ENCODE data around the gene KIRREL3.

DNA sequence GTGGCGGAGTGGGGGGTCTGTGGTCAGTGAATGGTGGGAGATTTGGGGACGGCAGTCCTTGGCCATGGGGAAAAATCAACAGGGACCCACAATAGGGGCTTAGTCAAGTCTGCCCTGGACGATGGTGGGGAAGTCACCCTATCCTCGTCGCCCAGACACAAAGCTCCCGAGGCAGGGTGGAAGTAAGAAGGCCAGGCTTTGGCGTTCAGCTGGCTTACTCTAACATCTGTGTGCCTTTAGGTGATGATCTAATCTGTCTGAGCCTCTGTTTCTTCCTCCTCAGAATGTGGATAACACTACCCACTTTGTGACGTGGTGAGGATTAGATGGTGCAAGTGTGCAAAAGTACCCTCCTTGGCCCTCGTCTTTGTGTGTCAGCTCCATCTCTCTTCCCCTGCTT is 452.9 kb downstream of the KIRREL3 start:
- TF ChIP-seq ZNF274 (IDR thresholded peaks at IDR 0.05; ENCODE audit: low read depth, low read length) (no peak), SUZ12 (IDR thresholded peaks at IDR 0.05; ENCODE audit: extremely low read depth, insufficient read depth, insufficient read length) (no peak), YY1 (IDR thresholded peaks at IDR 0.05; ENCODE audit: insufficient read depth, insufficient read length) (no peak)

All from NT2/D1 (cell line).